PFSK-1 (cell line): ENCODE measurements around the gene SPIRE1.

ENCODE experiments used
- POLR2AphosphoS5 ChIP-seq: IDR thresholded peaks from 2 replicates; pipeline ENCODE4 v1.6.1; 2012; ENCODE audit warnings: low read depth, mild to moderate bottlenecking, control low read depth, low read length, moderate library complexity
- TF ChIP-seq, protein P1 (sequence below), 2 experiments: IDR thresholded peaks; 2 replicates each; pipeline versions ENCODE4 v1.6.1 to v1.8.0; 2011 to 2012; ENCODE audit warnings: low read depth in 2 of 2, low read length in 2 of 2, control low read depth in 1 of 2, inconsistent platforms in 1 of 2, mild to moderate bottlenecking in 1 of 2, moderate library complexity in 1 of 2; ENCODE audit not compliant: insufficient read depth in 1 of 2

DNA sequence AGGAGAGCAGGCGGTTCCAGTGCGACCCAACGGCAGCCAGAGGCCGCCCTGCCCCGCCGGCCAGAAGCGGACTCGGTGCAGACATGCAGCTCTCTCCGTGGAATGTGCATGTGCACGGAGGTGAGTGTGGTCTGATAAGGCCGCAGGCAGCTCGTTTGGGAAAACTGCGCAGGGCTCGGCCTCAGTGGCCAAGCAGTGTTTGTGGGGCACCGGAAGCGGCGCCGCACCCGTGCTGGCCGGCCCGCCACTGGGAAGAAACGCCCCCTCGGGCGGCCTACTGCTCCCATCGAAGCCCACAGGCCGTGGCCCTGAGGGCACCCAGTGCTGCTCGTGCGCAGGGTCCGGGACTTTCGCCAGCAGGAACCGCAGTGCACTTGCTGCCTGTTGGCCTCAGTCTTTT lies 225.0 kb downstream of the SPIRE1 start:
- TF ChIP-seq, protein P1, sequence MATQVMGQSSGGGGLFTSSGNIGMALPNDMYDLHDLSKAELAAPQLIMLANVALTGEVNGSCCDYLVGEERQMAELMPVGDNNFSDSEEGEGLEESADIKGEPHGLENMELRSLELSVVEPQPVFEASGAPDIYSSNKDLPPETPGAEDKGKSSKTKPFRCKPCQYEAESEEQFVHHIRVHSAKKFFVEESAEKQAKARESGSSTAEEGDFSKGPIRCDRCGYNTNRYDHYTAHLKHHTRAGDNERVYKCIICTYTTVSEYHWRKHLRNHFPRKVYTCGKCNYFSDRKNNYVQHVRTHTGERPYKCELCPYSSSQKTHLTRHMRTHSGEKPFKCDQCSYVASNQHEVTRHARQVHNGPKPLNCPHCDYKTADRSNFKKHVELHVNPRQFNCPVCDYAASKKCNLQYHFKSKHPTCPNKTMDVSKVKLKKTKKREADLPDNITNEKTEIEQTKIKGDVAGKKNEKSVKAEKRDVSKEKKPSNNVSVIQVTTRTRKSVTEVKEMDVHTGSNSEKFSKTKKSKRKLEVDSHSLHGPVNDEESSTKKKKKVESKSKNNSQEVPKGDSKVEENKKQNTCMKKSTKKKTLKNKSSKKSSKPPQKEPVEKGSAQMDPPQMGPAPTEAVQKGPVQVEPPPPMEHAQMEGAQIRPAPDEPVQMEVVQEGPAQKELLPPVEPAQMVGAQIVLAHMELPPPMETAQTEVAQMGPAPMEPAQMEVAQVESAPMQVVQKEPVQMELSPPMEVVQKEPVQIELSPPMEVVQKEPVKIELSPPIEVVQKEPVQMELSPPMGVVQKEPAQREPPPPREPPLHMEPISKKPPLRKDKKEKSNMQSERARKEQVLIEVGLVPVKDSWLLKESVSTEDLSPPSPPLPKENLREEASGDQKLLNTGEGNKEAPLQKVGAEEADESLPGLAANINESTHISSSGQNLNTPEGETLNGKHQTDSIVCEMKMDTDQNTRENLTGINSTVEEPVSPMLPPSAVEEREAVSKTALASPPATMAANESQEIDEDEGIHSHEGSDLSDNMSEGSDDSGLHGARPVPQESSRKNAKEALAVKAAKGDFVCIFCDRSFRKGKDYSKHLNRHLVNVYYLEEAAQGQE (IDR thresholded peaks at IDR 0.05; ENCODE audit: insufficient read depth in 1 of 2, low read depth in 2 of 2, low read length in 2 of 2): no peak
- no peak for TF ChIP-seq POLR2AphosphoS5
